HepG2 (cell line): ENCODE data around the gene PIP5KL1. TPM values are rescaled to one million over a fixed set of nuclear protein-coding genes. Genes with fewer than 3 reads are reported as not detected.
A peak's percentile ranks its signal among the peaks of the same experiment; 100 is the strongest.

Experiments used
- ATAC-seq: fragments of 200-7000 bp; cut with Tn5 transposase; 3 replicates; pipeline ENCODE4 v1.9.1; 2020; ENCODE audit warnings: mild to moderate bottlenecking, moderate library complexity
- BruUV-seq: library from RNA; stranded (reverse); fragments of 400-500 nt; replicated peaks from 2 replicates; lab custom pipeline; 2021; lab: Mats Ljungman, UMichigan
- CTCF ChIA-PET: fragments of 300-600 bp; formaldehyde crosslinking; extraction: SDS; loops from one replicate; lab custom pipeline; 2021; ENCODE audit warnings: low total read pairs, inconsistent platforms, low intra/inter-chr PET ratio; lab: Yijun Ruan, JAX
- POLR2A ChIA-PET: fragments of 350-600 bp; sonication (Branson Sonifier 250); formaldehyde crosslinking; loops from one replicate; lab custom pipeline; 2020; ENCODE audit warnings: antibody characterized with exemption, inconsistent platforms; lab: Yijun Ruan, JAX
- DNase-seq: peaks from one replicate; pipeline ENCODE4 v3.0.0-alpha.2; 2015; ENCODE audit warnings: low spot score
- FAIRE-seq: peaks from 3 replicates; lab custom pipeline; 2011; peaks lifted over from hg19 to GRCh38; lab: Jason Lieb, UNC
- H2AFZ ChIP-seq: one replicate; pipeline ENCODE4 v1.6.1; 2011; ENCODE audit warnings: low read length, inconsistent platforms
- H3K27ac ChIP-seq: fragments of 300-600 bp; 3 replicates; pipeline ENCODE4 v1.8.0; 2011; ENCODE audit warnings: mixed run types, mild to moderate bottlenecking, mixed read lengths, low read length, inconsistent platforms; ENCODE audit not compliant: insufficient read depth; ENCODE audit errors: extremely low read length
- H3K27me3 ChIP-seq, 2 experiments: fragments of 200-600 bp in 1 of 2; 2 replicates in 1 of 2; 3 replicates in 1 of 2; pipeline versions ENCODE4 v1.6.0 to v1.8.0; 2011; ENCODE audit warnings: low read length in 2 of 2, mild to moderate bottlenecking in 2 of 2, moderate library complexity in 2 of 2, inconsistent platforms in 1 of 2; ENCODE audit not compliant: insufficient read depth in 2 of 2, control insufficient read depth in 1 of 2
- H3K36me3 ChIP-seq, 2 experiments: fragments of 200-600 bp in 1 of 2; replicated peaks in 1 of 2; 2 replicates in 1 of 2; 3 replicates in 1 of 2; pipeline versions ENCODE4 v1.5.1 to v1.8.0; 2011; ENCODE audit warnings: low read length in 2 of 2, inconsistent platforms in 1 of 2; ENCODE audit not compliant: insufficient read depth in 2 of 2, control insufficient read depth in 1 of 2
- H3K4me1 ChIP-seq: 2 replicates; pipeline ENCODE4 v1.5.1; 2012; ENCODE audit warnings: low read length, inconsistent platforms; ENCODE audit not compliant: insufficient read depth
- H3K4me2 ChIP-seq: 2 replicates; pipeline ENCODE4 v1.6.0; 2011; ENCODE audit warnings: low read depth, low read length, inconsistent platforms
- H3K4me3 ChIP-seq, 3 experiments: fragments of 200-600 bp in 1 of 3; sonication (generic), shearing (Covaris generic) in 1 of 3; replicated peaks in 1 of 3; 2 replicates each; pipeline ENCODE4 v1.5.1; 2011 to 2016; ENCODE audit warnings: low read length in 3 of 3, inconsistent platforms in 2 of 3, low read depth in 2 of 3, mild to moderate bottlenecking in 2 of 3, control low read depth in 1 of 3, mixed read lengths in 1 of 3; ENCODE audit not compliant: insufficient read depth in 1 of 3
- H3K79me2 ChIP-seq: one replicate; pipeline ENCODE4 v1.6.1; 2011; ENCODE audit warnings: low read length, inconsistent platforms; ENCODE audit not compliant: insufficient read depth
- H3K9ac ChIP-seq: 2 replicates; pipeline ENCODE4 v1.6.0; 2011; ENCODE audit warnings: mild to moderate bottlenecking, low read depth, low read length, inconsistent platforms; ENCODE audit not compliant: insufficient read depth
- H3K9me3 ChIP-seq: 2 replicates; pipeline ENCODE4 v1.5.1; 2012; ENCODE audit warnings: mild to moderate bottlenecking, low read length
- H4K20me1 ChIP-seq: 2 replicates; pipeline ENCODE4 v1.6.0; 2011; ENCODE audit warnings: inconsistent platforms, mild to moderate bottlenecking, low read length, moderate library complexity; ENCODE audit not compliant: insufficient read depth
- FOXP4 ChIP-seq: sonication (generic); formaldehyde crosslinking; IDR thresholded peaks from 2 replicates; pipeline ENCODE4 v1.4.0; 2020; ENCODE audit warnings: missing genetic modification reagents
- KDM1A ChIP-seq: IDR thresholded peaks from 2 replicates; pipeline ENCODE4 v1.6.1; 2016; ENCODE audit warnings: missing compliant biosample characterization
- KLF15 ChIP-seq: sonication (generic); formaldehyde crosslinking; IDR thresholded peaks from 2 replicates; pipeline ENCODE4 v1.8.1; 2023; ENCODE audit warnings: borderline replicate concordance, mild to moderate bottlenecking, inconsistent platforms, missing genetic modification reagents, mixed read lengths
- MED1 ChIP-seq: sonication (generic); formaldehyde crosslinking; IDR thresholded peaks from 2 replicates; pipeline ENCODE4 v1.4.0; 2020; ENCODE audit warnings: missing genetic modification reagents
- MTERF4 ChIP-seq: sonication (generic); formaldehyde crosslinking; IDR thresholded peaks from 2 replicates; pipeline ENCODE4 v1.8.0; 2023; ENCODE audit warnings: mild to moderate bottlenecking, missing genetic modification reagents
- ZBTB34 ChIP-seq: sonication (generic); formaldehyde crosslinking; IDR thresholded peaks from 2 replicates; pipeline ENCODE4 v1.8.0; 2022; ENCODE audit warnings: mild to moderate bottlenecking, missing genetic modification reagents
- ZFP37 ChIP-seq: sonication (generic); formaldehyde crosslinking; IDR thresholded peaks from 2 replicates; pipeline ENCODE4 v1.4.0; 2020; ENCODE audit warnings: missing genetic modification reagents, borderline replicate concordance
- ZMYM2 ChIP-seq: sonication (generic); formaldehyde crosslinking; IDR thresholded peaks from 2 replicates; pipeline ENCODE4 v1.8.0; 2022; ENCODE audit warnings: mild to moderate bottlenecking, missing genetic modification reagents
- ZNF280B ChIP-seq: sonication (generic); formaldehyde crosslinking; IDR thresholded peaks from 2 replicates; pipeline ENCODE4 v1.5.0; 2020; ENCODE audit warnings: missing genetic modification reagents, mild to moderate bottlenecking, borderline replicate concordance
- ZNF337 ChIP-seq: sonication (generic); formaldehyde crosslinking; IDR thresholded peaks from 2 replicates; pipeline ENCODE4 v1.5.1; 2020; ENCODE audit warnings: missing genetic modification reagents, low read depth, mild to moderate bottlenecking, borderline replicate concordance
- ZNF432 ChIP-seq: sonication (generic); formaldehyde crosslinking; IDR thresholded peaks from 2 replicates; pipeline ENCODE4 v1.5.0; 2020; ENCODE audit warnings: missing genetic modification reagents, mild to moderate bottlenecking, borderline replicate concordance
- ZNF446 ChIP-seq: sonication (generic); formaldehyde crosslinking; IDR thresholded peaks from 2 replicates; pipeline ENCODE4 v1.5.0; 2020; ENCODE audit warnings: mild to moderate bottlenecking, missing genetic modification reagents
- ZNF547 ChIP-seq: sonication (generic); formaldehyde crosslinking; IDR thresholded peaks from 2 replicates; pipeline ENCODE4 v1.5.1; 2020; ENCODE audit warnings: mild to moderate bottlenecking, missing genetic modification reagents
- ZNF614 ChIP-seq: IDR thresholded peaks from 2 replicates; pipeline ENCODE4 v1.6.1; 2018; ENCODE audit warnings: missing biosample characterization, missing genetic modification reagents, inconsistent platforms, borderline replicate concordance
- ZNF775 ChIP-seq: sonication (generic); formaldehyde crosslinking; IDR thresholded peaks from 2 replicates; pipeline ENCODE4 v1.4.0; 2020; ENCODE audit warnings: missing genetic modification reagents, mild to moderate bottlenecking, moderate library complexity, borderline replicate concordance
- WGBS: methylation state at CpG from one replicate; pipeline ENCODE4 v1.1.6; 2017; ENCODE audit warnings: low lambda C conversion rate; 5-methylcytosine and 5-hydroxymethylcytosine counted together
- in situ Hi-C: cut with HindIII; loops from 2 replicates; pipeline ENCODE4 v1.10.0; 2017; ENCODE audit warnings: low pct_unique_long_range_greater_than_20kb; ENCODE audit not compliant: extremely low pct_ligation_motif_present
- intact Hi-C: fragments of 100-400 bp; cut with micrococcal nuclease; formaldehyde crosslinking; loops from one replicate; pipeline ENCODE4 v1.10.0; 2022; ENCODE audit not compliant: unreplicated experiment
- polyA plus RNA-seq, 8 experiments: library from polyadenylated mRNA; depleted of rRNA in 3 of 8; stranded (reverse) in 7 of 8; unstranded in 1 of 8; fragments of >200 nt; fragmentation: Illumina TruSeq in 4 of 8; extraction: Trizol in 4 of 8; gene quantifications; 2 replicates each; pipeline versions ENCODE4 v1.2.1 to v1.2.3, GENCODE V29; 2011 to 2016; ENCODE audit warnings: low read depth in 4 of 8, missing spikeins in 1 of 8, mixed read lengths in 1 of 8; ENCODE audit not compliant: insufficient read depth in 1 of 8
- total RNA-seq, 5 experiments: library from RNA; depleted of rRNA; stranded (reverse); fragments of >200 nt; fragmentation: Illumina TruSeq; extraction: Trizol; gene quantifications; 2 replicates each; pipeline ENCODE4 v1.2.3, GENCODE V29; 2016; ENCODE audit warnings: low read depth in 1 of 5

Gene PIP5KL1
- total and polyA plus RNA-seq, 2 of the 13 experiments (the other 11 are each of a cell fraction or from before 2014, with no cell fraction given) = 0.20 to 0.49 TPM

GRCh38 chr9:127960410-127961154 is 30.0 kb upstream of the PIP5KL1 start (continued):
- TF ChIP-seq ZNF280B (CRISPR knock-in tag) = no peak
- TF ChIP-seq KDM1A = 0 out of 2 replicates have a peak, but pooled peaks have one; percentile 57
- peak; percentile 44; the same call in 1 of the 2 replicates for TF ChIP-seq ZMYM2 (CRISPR knock-in tag)

GRCh38 chr9:127959841-127960409 is 29.3 kb upstream of the PIP5KL1 start:
- FAIRE-seq = no peak
- Histone ChIP-seq H3K4me2 (no peak overlapping the region), H3K79me2 (peaks cover 85% of the 10 kb centered on the region), H4K20me1 (0 out of 2 replicates have a peak, but pooled peaks cover 3% of the 10 kb centered on the region), H2AFZ (no peak overlapping the region), H3K9ac (0 out of 2 replicates have a peak overlapping the region, but pooled peaks have one; percentile 41), H3K36me3 (peaks cover 0 to 9% of the 10 kb centered on the region in 2 experiments; a peak in 3 of 5 replicates), H3K9me3 (no peaks in the 10 kb centered on the region), H3K27ac (peak overlapping the region; percentile 33), H3K27me3 (no peaks in the 10 kb centered on the region), H3K4me1 (peaks cover 50% of the 10 kb centered on the region), H3K4me3 (no peak overlapping the region)
- ATAC-seq = no peak
- no TSS peak for BruUV-seq
- WGBS = 91% methylated on average over 2 of the region's 2 CpGs
- intact Hi-C loops (no loop called here), in situ Hi-C loops (no loop called here)
- CTCF ChIA-PET = no interaction called here
- DNase-seq = no peak
- POLR2A ChIA-PET = interaction anchor here (0.9 to 1.4 kb wide), 2 partner anchors 8 to 9 kb away, joined by 3 to 5 read pairs; no protein-coding TSS in a partner anchor
- TF ChIP-seq MED1 = no peak
- TF ChIP-seq ZFP37 (CRISPR knock-in tag) = no peak
- TF ChIP-seq ZNF337 = no peak
- TF ChIP-seq ZNF432 = no peak
- TF ChIP-seq ZNF446 (CRISPR knock-in tag) = no peak
- TF ChIP-seq MTERF4 (CRISPR knock-in tag) = no peak
- TF ChIP-seq ZNF614 = no peak
- no peak for TF ChIP-seq ZNF547 (CRISPR knock-in tag)
- TF ChIP-seq FOXP4 (CRISPR knock-in tag) = no peak
- TF ChIP-seq ZBTB34 (CRISPR knock-in tag) = no peak
- TF ChIP-seq ZNF775 (CRISPR knock-in tag) = no peak
- no peak for TF ChIP-seq KLF15
